Sciatic nerve (tissue), 2 donors: Measurements from ENCODE around the gene DMRT1. TPM values are rescaled to one million over a fixed set of nuclear protein-coding genes. Genes with fewer than 3 reads are reported as not detected.
"Not testable (repeated sequence)": the region's sequence is repeated elsewhere in the genome, so short reads cannot be mapped to it uniquely, and the experiment has no call there.

Source experiments
- ATAC-seq: fragments of 200-7000 bp; cut with Tn5 transposase; one replicate; pipeline ENCODE4 v1.9.1; 2020; ENCODE audit warnings: mild to moderate bottlenecking, moderate library complexity
- DNase-seq: peaks from one replicate; pipeline ENCODE4 v3.0.0-alpha.2; 2020; ENCODE audit warnings: low spot score
- intact Hi-C: fragments of 100-400 bp; cut with DNase I; formaldehyde crosslinking; loops from one replicate; pipeline ENCODE4 v1.14.2; 2022
- total RNA-seq: library from RNA; stranded (reverse); fragmentation: NEBNext Ultra II Directional; extraction: Animal tissue kit (Norgen Biotek cat#: 25700); gene quantifications from one replicate; pipeline ENCODE4 v1.2.1, GENCODE V29; 2021
- donor health status: DM: no; HTN: no; CAD: no.
- donor health status: DM: no; HTN: no; CAD: no.

Gene DMRT1
- total RNA-seq, 1 donor from 2014 or later: not detected

DNA sequence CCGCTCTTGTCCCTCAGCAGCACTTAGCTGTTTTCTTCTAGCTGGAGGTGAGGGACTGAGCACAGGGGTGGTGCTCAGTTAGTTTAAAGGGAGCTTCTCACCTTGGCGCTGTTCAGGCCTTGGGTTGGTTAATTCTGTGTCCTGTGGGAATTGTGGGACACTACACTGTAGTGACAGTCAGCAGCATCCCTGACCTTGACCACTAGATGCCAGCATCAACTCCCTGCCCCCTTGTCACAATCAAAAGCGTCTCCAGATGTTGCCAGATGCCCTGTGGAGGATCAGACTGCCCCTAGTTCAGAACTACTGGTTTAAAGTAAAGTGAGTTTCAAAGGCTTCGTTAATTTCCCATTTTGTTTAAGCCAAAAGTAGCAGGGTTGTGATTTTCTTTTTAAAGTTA lies 69.5 kb downstream of the DMRT1 start:
- ATAC-seq: no peak
- intact Hi-C loops: no loop called here
- no peak for DNase-seq

DNA sequence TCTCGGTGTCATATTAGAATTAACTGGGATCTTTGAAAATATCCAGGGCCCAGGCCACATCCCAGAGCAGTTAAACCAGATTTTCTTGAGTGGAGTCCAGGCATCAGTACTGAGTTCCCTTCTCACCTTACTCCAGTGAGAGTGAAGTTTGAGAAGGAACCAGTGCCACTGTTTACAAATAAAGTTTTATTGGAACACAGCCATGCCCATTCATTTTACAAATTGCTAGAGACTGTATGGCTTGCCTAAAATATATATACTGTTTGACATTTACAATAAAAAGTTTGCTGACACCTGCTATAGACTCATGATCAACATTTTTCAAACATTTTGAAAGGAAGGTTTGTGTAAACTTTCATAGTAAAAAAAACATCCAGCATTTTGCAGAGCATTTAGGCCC lies 71.3 kb downstream of the DMRT1 start:
- DNase-seq: no peak
- intact Hi-C loops: no loop called here
- ATAC-seq: no peak

DNA sequence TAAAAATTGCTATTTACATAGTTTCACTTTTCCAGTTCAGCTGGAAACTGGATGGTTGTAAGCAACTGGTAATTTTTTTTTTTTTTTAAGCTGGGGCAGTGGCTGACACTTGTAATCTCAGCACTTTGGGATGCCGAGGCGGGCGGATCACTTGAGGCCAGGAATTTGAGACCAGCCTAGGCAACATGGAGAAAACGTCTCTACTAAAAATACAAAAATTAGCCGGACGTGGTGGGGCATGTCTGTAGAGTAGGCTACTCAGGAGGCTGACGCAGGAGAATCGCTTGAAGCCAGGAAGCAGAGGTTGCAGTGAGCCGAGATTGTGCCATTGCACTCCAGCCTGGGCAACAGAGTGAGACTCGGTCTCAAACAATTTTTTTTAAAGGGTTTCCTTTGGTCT lies 72.0 kb downstream of the DMRT1 start:
- intact Hi-C loops, ATAC-seq: not testable (repeated sequence)

DNA sequence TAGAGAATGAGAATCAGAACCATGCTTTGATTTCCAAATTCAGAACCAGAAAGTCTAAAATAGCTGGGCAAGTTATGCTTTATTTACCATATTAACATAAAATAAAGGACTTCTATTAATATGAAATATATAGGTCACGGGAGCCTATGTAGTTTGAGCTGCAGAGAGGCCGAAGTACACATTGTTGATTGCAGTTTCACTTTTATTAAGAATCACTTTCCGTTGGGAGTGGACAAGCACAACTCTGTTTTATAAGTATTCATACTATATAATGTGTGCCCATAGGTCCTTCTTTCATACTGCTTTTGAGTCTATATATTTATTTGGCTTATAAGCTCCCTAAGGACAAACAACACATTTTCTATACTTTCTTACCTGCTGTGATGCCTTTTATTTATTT lies 76.2 kb downstream of the DMRT1 start:
- DNase-seq (no peak), ATAC-seq (no peak)
- intact Hi-C loops: no loop called here

More for the DNA sequence above, 72.0 kb downstream of the DMRT1 start:
- DNase-seq: not testable (repeated sequence)

DNA sequence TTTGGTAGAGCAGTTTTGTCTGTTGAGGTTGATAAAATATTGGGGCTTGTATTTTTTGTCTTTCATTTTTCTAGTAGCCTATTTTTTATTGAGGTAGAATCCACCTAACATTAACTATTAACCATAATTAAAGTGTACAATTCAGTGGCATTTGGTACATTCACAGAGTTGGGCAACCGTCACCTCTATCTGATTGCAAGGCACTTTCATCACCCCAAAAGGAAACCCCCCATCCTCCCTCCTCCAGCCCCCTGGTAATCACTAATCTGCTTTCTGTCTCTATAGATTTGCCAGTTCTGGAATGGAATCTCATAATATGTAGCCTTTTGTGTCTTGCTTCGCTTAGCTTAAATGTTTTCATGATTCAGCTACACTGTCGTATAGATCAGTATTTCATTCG lies 79.4 kb downstream of the DMRT1 start:
- intact Hi-C loops: no loop called here
- no peak for ATAC-seq
- DNase-seq: no peak

DNA sequence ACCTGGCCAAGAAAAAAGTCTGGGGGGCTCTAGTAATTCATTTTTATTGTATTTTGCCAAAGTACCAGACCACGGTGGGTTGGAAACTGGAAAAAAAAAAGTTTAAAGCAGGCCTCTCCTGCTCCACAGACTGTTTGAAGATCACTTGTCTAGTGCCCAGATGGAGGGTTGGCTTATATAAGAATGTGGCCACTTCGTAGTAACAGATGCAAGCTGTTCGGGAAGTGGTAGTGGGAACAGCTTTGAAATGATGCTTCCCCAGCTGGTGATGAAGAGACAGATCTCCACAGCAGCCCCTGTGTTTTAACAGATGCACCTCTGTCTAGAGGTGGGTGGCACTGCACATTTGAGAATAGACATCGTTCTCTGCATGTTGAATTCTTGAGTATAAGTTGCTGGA lies 80.7 kb downstream of the DMRT1 start:
- DNase-seq (no peak), ATAC-seq (no peak)
- intact Hi-C loops: no loop called here

DNA sequence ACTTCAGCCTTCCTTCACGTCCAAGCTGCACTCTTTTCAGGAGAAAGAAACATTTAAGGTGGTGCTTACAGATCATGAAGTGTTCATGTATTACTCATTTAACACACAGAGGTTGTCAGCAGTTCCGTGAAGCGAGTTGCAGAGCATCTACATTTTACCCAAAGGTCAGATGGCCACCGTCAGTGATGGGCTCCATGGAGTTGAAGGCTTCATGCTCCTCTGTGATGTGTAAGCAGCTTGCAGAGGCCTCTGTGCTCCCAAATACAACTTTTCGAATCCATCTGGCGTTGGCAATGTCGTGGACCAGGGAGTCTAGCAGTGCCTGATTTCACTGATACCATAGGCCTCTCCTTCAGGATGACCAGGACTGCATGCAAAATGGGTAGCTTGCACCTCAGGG lies 81.2 kb downstream of the DMRT1 start:
- ATAC-seq: no peak
- no peak for DNase-seq
- intact Hi-C loops: no loop called here

DNA sequence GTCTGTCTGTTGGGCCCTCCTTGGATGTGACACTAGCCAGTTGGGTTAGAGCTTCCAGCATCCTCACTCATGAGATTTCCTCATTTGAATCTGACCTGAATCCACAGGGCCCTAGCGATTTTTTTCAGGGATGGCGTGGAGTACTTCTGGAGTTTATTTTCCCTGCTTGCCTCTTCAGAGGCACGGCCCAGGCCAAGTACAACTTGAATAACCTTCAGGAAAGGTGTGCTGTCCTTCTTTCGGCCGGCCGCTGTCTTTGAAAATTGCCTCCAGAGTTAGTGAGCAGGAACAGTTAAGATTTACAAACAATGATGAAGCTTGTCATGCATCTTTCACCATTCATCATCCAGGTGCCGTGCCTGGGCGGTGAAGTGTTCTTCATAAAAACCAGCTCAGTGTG lies 85.5 kb downstream of the DMRT1 start:
- ATAC-seq (no peak), DNase-seq (no peak)
- intact Hi-C loops: no loop called here

DNA sequence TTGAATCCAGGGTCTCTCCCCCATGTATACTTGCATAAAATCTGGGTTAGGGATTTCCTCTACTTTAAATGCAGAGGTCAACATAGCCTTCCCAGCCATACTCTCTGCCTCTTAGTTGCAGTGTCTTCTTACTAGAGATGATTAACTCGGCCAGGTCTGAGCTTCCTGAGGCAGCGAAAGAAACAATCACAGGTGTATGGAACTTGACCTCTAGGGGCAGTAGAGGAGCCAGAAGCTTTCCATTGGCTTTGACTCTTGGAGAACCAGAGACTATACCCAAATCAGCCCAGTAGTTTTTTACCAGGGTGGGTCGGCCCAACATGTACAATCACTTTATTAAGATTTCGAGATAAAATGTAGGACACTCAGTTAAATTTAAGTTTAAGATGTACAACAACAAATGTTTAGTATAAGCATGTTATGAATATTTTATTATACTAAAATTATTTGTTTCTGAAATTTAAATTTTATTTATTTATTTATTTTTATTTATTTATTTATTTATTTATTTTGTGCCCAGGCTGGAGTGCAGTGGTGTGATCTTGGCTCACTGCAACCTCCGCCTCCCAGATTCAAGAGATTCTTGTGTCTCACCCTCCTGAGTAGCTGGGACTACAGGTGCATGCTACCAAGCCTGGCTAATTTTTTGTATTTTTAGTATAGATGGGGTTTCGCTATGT lies 87.0 kb downstream of the DMRT1 start:
- ATAC-seq (no peak), DNase-seq (no peak)
- intact Hi-C loops: no loop called here

DNA sequence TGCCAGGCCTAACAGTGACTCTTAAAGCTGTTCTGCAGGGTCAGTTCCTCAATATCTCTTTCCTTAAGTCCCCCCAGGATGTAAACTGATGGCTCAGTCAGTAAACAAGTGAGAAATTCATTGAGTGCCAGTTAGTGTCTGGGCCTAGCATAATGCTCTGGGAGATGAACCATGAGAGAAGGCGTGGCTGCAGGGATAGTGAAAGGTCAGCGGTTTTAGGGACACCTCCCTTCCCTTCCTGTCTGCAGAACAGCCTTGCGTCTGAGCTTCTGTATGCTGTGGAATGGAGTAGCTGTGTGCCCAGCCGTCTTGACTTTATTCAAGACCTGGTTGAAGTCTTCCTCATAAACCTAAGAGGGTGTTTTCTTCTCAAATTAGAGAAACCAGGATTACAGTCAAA lies 88.2 kb downstream of the DMRT1 start:
- ATAC-seq (no peak), DNase-seq (no peak)
- intact Hi-C loops: no loop called here

DNA sequence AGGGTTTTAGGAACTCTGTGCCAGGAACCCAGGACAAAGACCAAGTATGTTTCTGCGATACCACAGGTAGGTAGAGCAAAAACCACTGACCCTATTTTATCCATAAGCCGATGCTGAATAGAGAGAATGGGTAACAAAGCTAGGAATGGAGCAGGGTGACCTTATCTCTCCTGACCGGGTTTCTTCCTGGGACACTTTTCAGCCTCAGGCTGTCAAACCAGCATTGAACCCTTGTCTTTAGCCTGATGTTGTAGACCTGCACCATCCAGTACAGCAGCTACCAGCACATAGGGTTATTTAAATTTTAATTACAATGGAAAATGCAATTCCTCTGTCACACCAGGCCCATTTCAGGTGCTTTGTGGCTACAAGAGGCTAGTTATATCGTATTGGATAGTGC lies 91.9 kb downstream of the DMRT1 start:
- intact Hi-C loops: no loop called here
- DNase-seq: no peak
- no peak for ATAC-seq

DNA sequence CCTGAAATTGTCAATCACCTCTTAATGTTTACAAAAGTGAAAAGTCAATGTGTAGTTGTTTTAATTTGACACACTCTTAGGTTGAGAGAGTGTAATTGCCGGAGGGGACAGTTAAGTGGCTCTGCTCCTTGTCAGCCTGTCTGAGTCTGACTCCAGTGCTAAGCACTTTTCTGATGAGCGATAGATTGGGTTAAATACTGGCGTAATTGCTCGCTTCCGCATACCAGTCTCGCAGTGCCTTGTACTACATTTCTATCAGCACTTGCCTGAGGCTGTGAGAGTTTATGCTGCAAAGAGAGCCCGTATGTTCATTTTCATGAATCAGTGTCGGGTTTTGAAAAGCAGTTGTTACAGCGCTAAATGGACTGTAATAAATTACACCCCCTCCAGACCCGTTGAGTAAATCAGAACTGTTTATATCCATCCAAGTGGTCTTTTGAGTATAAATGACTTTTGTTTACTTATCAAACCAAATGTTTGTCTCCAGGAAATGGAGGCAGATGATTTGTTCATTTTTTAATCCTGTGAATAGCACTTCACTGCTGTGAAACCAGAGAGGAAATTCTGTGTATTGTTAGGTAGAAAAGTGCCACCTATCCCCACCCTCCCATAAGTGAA lies 94.0 kb downstream of the DMRT1 start:
- DNase-seq (no peak), ATAC-seq (no peak)
- intact Hi-C loops: no loop called here

DNA sequence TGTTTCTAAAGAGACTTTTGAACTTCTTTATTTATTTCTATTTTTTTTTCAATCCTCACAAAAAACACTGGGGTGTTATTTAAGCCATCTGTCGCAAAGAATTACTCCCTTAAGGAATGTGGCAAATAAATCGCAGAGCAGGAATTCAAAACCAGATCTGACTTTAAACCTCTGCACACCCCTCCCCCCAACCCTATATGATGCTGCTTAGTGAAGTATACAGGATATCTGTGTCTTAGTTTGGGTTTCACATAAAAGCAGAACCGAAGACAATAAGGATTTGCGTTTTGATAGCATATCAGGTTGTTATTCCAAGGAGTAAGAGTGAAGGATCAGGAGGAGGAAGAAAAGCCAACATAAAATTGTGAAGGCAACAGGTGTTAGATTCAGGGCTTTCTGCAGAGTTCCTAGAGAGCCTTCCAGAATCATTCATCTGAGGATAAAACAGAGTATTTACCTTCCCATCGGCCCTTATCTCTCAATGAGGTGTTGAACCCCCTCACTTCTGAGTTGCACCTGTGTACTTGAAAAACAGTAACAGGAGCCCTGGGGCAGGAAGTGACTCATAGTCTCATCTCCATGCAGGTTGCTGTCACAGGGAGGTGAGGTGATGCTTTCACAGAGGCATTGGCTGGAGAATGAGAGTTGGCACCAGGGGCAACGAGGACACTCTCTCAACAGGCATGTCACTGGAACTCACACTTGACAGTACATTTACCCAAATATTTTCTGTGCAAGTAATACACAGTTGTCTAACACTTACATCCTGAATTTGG lies 101.5 kb downstream of the DMRT1 start:
- DNase-seq (no peak), ATAC-seq (no peak)
- intact Hi-C loops: no loop called here

DNA sequence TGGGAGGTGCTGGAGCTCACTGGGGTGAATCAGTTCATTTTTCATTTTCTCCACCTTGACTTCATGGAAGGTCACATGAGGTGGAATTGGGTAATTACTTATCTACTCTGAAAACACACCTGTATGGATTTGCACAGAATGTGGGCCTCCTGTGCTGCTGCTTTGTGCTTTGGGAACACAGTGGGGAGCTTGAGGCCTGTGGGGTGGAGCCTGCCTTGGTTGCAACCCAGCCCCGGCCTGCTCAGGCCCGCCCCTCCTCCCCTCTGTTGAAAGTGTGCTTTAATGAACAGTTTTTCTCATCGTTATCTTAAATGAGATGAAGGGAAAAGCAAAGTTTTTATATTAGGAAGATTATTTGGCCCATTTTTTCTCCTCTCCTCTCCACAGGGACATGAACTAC lies 106.5 kb downstream of the DMRT1 start:
- ATAC-seq (no peak), DNase-seq (no peak)
- intact Hi-C loops: no loop called here

DNA sequence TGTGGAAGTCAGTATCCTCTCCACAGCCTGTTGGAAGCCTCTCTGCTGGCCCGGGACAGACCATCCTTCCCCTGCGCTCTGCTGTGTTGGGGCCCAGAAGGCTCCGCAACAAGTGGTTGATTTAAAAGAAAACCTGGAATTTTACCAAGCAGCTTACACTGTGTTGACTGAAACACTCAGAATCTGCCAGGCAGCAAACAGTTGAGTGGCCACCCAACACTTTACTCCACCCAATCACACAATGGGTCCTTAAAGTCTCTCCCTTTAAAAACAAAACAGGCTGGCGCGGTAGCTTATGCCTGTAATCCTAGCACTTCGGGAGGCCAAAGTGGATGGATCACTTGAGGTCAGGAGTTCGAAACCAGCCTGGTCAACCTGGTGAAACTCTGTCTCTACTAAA lies 107.0 kb downstream of the DMRT1 start:
- no peak for DNase-seq
- no peak for ATAC-seq
- intact Hi-C loops: no loop called here

DNA sequence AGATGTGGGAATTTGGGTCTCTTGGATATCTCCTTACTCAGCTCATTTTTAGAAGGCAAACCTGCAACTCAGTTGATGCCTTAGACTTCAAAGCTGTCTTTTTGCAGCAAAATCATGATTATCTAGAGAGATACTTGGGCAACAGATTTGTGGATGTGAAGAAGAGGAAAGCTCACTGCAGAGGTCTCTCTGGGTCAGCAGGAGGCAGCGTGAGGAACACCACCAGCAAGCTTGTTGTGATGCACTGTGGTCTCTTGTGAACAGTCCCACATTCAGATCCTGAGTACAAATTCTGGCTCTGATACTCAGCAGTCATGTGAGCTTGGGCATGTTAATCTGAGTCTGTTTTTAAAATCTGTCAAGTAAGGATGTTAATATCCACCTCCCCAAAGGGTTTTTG lies 108.6 kb downstream of the DMRT1 start:
- ATAC-seq: no peak
- intact Hi-C loops: loop anchor here (10.0 kb wide), 1 partner anchor 1015 kb away; no protein-coding TSS in a partner anchor
- no peak for DNase-seq

DNA sequence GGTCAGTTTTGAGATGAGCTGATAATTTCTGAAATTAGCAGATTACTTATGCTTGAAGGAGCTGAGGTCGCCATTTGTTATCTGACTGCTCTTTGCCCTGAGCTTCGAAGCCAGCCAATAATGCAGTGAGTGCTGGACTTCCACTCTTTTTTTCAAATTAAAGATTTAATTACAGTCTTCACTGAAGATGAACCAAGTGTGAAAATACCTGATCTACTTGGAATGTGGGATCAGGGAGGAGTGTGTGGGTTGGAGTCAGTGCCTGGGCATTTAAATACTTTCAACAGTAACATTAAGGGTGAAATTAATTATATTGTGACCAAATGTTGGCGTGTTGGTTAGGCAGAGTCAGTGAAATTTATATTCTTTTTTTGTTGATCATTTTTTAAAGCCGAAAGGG lies 111.0 kb downstream of the DMRT1 start:
- DNase-seq (no peak), ATAC-seq (no peak)
- intact Hi-C loops: loop anchor here (10.0 kb wide), 1 partner anchor 1012 kb away; no protein-coding TSS in a partner anchor

DNA sequence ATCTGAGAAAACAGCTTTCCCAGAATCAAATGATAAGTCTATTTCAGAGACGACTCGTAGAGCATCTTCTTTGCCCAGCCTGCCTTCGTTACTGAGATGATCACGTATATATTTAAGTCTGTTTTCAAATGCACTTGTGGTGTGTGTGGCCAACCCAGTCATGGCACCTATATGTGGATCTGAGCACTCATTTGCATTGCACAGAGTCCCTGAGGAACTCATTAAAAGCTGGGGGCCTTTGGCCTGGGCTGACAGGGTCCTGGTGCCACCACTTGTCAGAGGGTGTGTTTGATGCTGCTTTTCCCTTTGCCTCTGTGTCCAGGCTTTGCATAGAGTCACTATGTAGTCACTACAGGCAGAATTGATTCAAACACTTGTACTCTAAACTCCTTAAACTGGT lies 117.6 kb downstream of the DMRT1 start:
- no peak for ATAC-seq
- DNase-seq: no peak
- intact Hi-C loops: loop anchor here (10.0 kb wide), 1 partner anchor 1006 kb away; no protein-coding TSS in a partner anchor

DNA sequence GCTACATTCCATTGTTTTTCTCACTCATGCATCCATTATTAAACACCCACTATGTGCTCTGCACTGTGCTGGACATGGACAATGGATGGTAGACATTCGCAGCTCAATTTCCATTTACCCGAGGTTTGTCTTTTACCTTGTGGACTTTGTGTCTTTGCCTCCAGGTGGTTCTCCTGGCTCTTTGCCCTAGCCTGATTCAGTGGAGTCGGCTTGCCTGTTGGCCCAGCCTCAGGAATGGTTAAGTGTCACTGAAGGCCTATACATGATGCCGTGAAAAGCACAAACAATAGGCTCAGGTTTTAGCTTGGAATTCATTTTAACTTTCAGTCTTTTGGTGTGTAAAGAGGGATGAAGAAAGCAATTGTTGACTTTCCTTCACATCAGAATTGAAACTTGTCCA lies 118.4 kb downstream of the DMRT1 start:
- intact Hi-C loops: loop anchor here (10.0 kb wide), 1 partner anchor 1005 kb away; no protein-coding TSS in a partner anchor
- ATAC-seq (no peak), DNase-seq (no peak)

DNA sequence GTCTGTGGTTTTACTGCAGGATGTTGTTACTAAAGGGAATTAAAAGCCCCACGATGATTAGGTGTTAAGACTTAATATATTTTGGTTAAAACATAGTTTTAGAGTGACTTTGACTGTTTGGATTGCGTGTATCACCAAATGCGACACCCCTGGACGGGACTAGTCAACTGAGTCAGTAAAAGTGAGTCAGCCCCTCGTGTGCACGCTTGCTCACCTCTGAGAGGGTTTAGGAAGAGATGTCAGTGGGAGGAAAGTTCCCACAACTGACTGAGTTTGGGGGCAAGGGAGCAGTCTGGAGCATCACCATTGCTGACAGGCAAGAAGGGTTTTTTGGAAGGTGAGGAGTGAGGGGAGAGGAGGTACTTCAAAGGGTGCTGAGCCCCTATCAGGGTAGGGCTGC lies 120.5 kb downstream of the DMRT1 start:
- intact Hi-C loops: no loop called here
- ATAC-seq (no peak), DNase-seq (no peak)
